ENCODE data around the gene GPR4.

The GPR4 gene

GRCh38 chr19:45569619-45570421 lies 32.2 kb downstream of the GPR4 start:
- Histone ChIP-seq H3K9ac (ENCODE audit: low read length in 2 of 2) (no peak overlapping the region), H3K27ac (ENCODE audit: low read length) (no peak overlapping the region), H3K4me3 (ENCODE audit: low read length in 2 of 2) (no peak overlapping the region), H3K27me3 (ENCODE audit: control insufficient read depth in 1 of 2, insufficient read depth in 2 of 2, low read length in 2 of 2) (no peaks in the 10 kb centered on the region), H3K36me3 (ENCODE audit: control insufficient read depth in 2 of 2, insufficient read depth in 2 of 2, low read length in 2 of 2) (peaks cover 2% of the 10 kb centered on the region in 2 donors), H3K9me3 (ENCODE audit: control insufficient read depth in 2 of 2, low read length in 2 of 2) (no peaks in the 10 kb centered on the region), H3K4me1 (ENCODE audit: control insufficient read depth, insufficient read depth, low read length) (no peaks in the 10 kb centered on the region)

GRCh38 chr19:45568732-45569131 lies 33.3 kb downstream of the GPR4 start:
- Histone ChIP-seq H3K9ac (ENCODE audit: low read length in 2 of 2) (no peak overlapping the region), H3K36me3 (ENCODE audit: control insufficient read depth in 2 of 2, insufficient read depth in 2 of 2, low read length in 2 of 2) (peaks cover 0 to 2% of the 10 kb centered on the region in 2 donors), H3K4me3 (ENCODE audit: low read length in 2 of 2) (no peak overlapping the region), H3K4me1 (ENCODE audit: control insufficient read depth, insufficient read depth, low read length) (no peaks in the 10 kb centered on the region), H3K27me3 (ENCODE audit: control insufficient read depth in 1 of 2, insufficient read depth in 2 of 2, low read length in 2 of 2) (no peaks in the 10 kb centered on the region), H3K27ac (ENCODE audit: low read length) (no peak overlapping the region), H3K9me3 (ENCODE audit: control insufficient read depth in 2 of 2, low read length in 2 of 2) (no peaks in the 10 kb centered on the region)

- H3K4me3 ChIP-seq (ENCODE audit: low read length in 2 of 2) = no peak overlapping the region
- H3K36me3 ChIP-seq (ENCODE audit: control insufficient read depth in 2 of 2, insufficient read depth in 2 of 2, low read length in 2 of 2) = no peaks in the 10 kb centered on the region
- no peaks in the 10 kb centered on the region for H3K4me1 ChIP-seq (ENCODE audit: control insufficient read depth, insufficient read depth, low read length)
- no peak overlapping the region for H3K27ac ChIP-seq (ENCODE audit: low read length)
- no peaks in the 10 kb centered on the region for H3K27me3 ChIP-seq (ENCODE audit: control insufficient read depth in 1 of 2, insufficient read depth in 2 of 2, low read length in 2 of 2)
- no peak overlapping the region for H3K9ac ChIP-seq (ENCODE audit: low read length in 2 of 2)
- H3K9me3 ChIP-seq (ENCODE audit: control insufficient read depth in 2 of 2, low read length in 2 of 2) = no peaks in the 10 kb centered on the region
Observed at GRCh38 chr19:45567609-45568008, 34.4 kb downstream of the GPR4 start.

- H3K36me3 ChIP-seq (ENCODE audit: control insufficient read depth in 2 of 2, insufficient read depth in 2 of 2, low read length in 2 of 2) = no peaks in the 10 kb centered on the region
- no peak overlapping the region for H3K4me3 ChIP-seq (ENCODE audit: low read length in 2 of 2)
- H3K27me3 ChIP-seq (ENCODE audit: control insufficient read depth in 1 of 2, insufficient read depth in 2 of 2, low read length in 2 of 2) = no peaks in the 10 kb centered on the region
- H3K27ac ChIP-seq (ENCODE audit: low read length) = no peak overlapping the region
- no peak overlapping the region for H3K9ac ChIP-seq (ENCODE audit: low read length in 2 of 2)
- H3K4me1 ChIP-seq (ENCODE audit: control insufficient read depth, insufficient read depth, low read length) = no peaks in the 10 kb centered on the region
- H3K9me3 ChIP-seq (ENCODE audit: control insufficient read depth in 2 of 2, low read length in 2 of 2) = no peaks in the 10 kb centered on the region
Observed at GRCh38 chr19:45564131-45564780, 37.8 kb downstream of the GPR4 start.

- Histone ChIP-seq H3K4me3 (ENCODE audit: low read length in 2 of 2) (no peak overlapping the region), H3K27ac (ENCODE audit: low read length) (no peak overlapping the region), H3K36me3 (ENCODE audit: control insufficient read depth in 2 of 2, insufficient read depth in 2 of 2, low read length in 2 of 2) (no peaks in the 10 kb centered on the region), H3K9me3 (ENCODE audit: control insufficient read depth in 2 of 2, low read length in 2 of 2) (no peaks in the 10 kb centered on the region), H3K27me3 (ENCODE audit: control insufficient read depth in 1 of 2, insufficient read depth in 2 of 2, low read length in 2 of 2) (no peaks in the 10 kb centered on the region), H3K9ac (ENCODE audit: low read length in 2 of 2) (no peak overlapping the region), H3K4me1 (ENCODE audit: control insufficient read depth, insufficient read depth, low read length) (no peaks in the 10 kb centered on the region)
Observed at GRCh38 chr19:45560686-45561085, 41.3 kb downstream of the GPR4 start.

GRCh38 chr19:45560038-45560437 lies 42.0 kb downstream of the GPR4 start:
- Histone ChIP-seq H3K4me1 (ENCODE audit: control insufficient read depth, insufficient read depth, low read length) (no peaks in the 10 kb centered on the region), H3K36me3 (ENCODE audit: control insufficient read depth in 2 of 2, insufficient read depth in 2 of 2, low read length in 2 of 2) (no peaks in the 10 kb centered on the region), H3K9ac (ENCODE audit: low read length in 2 of 2) (no peak overlapping the region), H3K4me3 (ENCODE audit: low read length in 2 of 2) (no peak overlapping the region), H3K27ac (ENCODE audit: low read length) (no peak overlapping the region), H3K27me3 (ENCODE audit: control insufficient read depth in 1 of 2, insufficient read depth in 2 of 2, low read length in 2 of 2) (no peaks in the 10 kb centered on the region), H3K9me3 (ENCODE audit: control insufficient read depth in 2 of 2, low read length in 2 of 2) (no peaks in the 10 kb centered on the region)

- H3K36me3 ChIP-seq (ENCODE audit: control insufficient read depth in 2 of 2, insufficient read depth in 2 of 2, low read length in 2 of 2) = no peaks in the 10 kb centered on the region
- peak overlapping the region in 1 of 2 donors; percentile 20 for H3K9ac ChIP-seq (ENCODE audit: low read length in 2 of 2)
- H3K4me3 ChIP-seq (ENCODE audit: low read length in 2 of 2) = no peak overlapping the region
- H3K9me3 ChIP-seq (ENCODE audit: control insufficient read depth in 2 of 2, low read length in 2 of 2) = no peaks in the 10 kb centered on the region
- H3K4me1 ChIP-seq (ENCODE audit: control insufficient read depth, insufficient read depth, low read length) = no peaks in the 10 kb centered on the region
- no peak overlapping the region for H3K27ac ChIP-seq (ENCODE audit: low read length)
- no peaks in the 10 kb centered on the region for H3K27me3 ChIP-seq (ENCODE audit: control insufficient read depth in 1 of 2, insufficient read depth in 2 of 2, low read length in 2 of 2)
Observed at GRCh38 chr19:45558399-45558878, 43.6 kb downstream of the GPR4 start.

- H3K36me3 ChIP-seq (ENCODE audit: control insufficient read depth in 2 of 2, insufficient read depth in 2 of 2, low read length in 2 of 2) = peaks cover 0 to 5% of the 10 kb centered on the region in 2 donors
- no peak overlapping the region for H3K9ac ChIP-seq (ENCODE audit: low read length in 2 of 2)
- H3K4me3 ChIP-seq (ENCODE audit: low read length in 2 of 2) = no peak overlapping the region
- no peaks in the 10 kb centered on the region for H3K4me1 ChIP-seq (ENCODE audit: control insufficient read depth, insufficient read depth, low read length)
- no peaks in the 10 kb centered on the region for H3K27me3 ChIP-seq (ENCODE audit: control insufficient read depth in 1 of 2, insufficient read depth in 2 of 2, low read length in 2 of 2)
- H3K9me3 ChIP-seq (ENCODE audit: control insufficient read depth in 2 of 2, low read length in 2 of 2) = no peaks in the 10 kb centered on the region
- no peak overlapping the region for H3K27ac ChIP-seq (ENCODE audit: low read length)
Observed at GRCh38 chr19:45556835-45557234, 45.2 kb downstream of the GPR4 start.

- Histone ChIP-seq H3K9me3 (ENCODE audit: control insufficient read depth in 2 of 2, low read length in 2 of 2) (no peaks in the 10 kb centered on the region), H3K36me3 (ENCODE audit: control insufficient read depth in 2 of 2, insufficient read depth in 2 of 2, low read length in 2 of 2) (peaks cover 0 to 5% of the 10 kb centered on the region in 2 donors), H3K27ac (ENCODE audit: low read length) (no peak overlapping the region), H3K4me1 (ENCODE audit: control insufficient read depth, insufficient read depth, low read length) (no peaks in the 10 kb centered on the region), H3K9ac (ENCODE audit: low read length in 2 of 2) (no peak overlapping the region), H3K4me3 (ENCODE audit: low read length in 2 of 2) (no peak overlapping the region), H3K27me3 (ENCODE audit: control insufficient read depth in 1 of 2, insufficient read depth in 2 of 2, low read length in 2 of 2) (no peaks in the 10 kb centered on the region)
Observed at GRCh38 chr19:45554481-45554880, 47.5 kb downstream of the GPR4 start.

- Histone ChIP-seq H3K9me3 (ENCODE audit: control insufficient read depth in 2 of 2, low read length in 2 of 2) (no peaks in the 10 kb centered on the region), H3K27me3 (ENCODE audit: control insufficient read depth in 1 of 2, insufficient read depth in 2 of 2, low read length in 2 of 2) (no peaks in the 10 kb centered on the region), H3K4me1 (ENCODE audit: control insufficient read depth, insufficient read depth, low read length) (no peaks in the 10 kb centered on the region), H3K27ac (ENCODE audit: low read length) (no peak overlapping the region), H3K4me3 (ENCODE audit: low read length in 2 of 2) (no peak overlapping the region), H3K36me3 (ENCODE audit: control insufficient read depth in 2 of 2, insufficient read depth in 2 of 2, low read length in 2 of 2) (peaks cover 0 to 5% of the 10 kb centered on the region in 2 donors), H3K9ac (ENCODE audit: low read length in 2 of 2) (no peak overlapping the region)
Observed at GRCh38 chr19:45553464-45553863, 48.5 kb downstream of the GPR4 start.
